ENCODE results near the gene C19orf73.

C19orf73 gene

GRCh38 chr19:49073514-49074378 is 45.2 kb downstream of the C19orf73 start:
- Histone ChIP-seq H4K20me1 (ENCODE audit: insufficient read depth) (no peaks in the 10 kb centered on the region), H3K79me2 (ENCODE audit: insufficient read depth, low read depth) (no peaks in the 10 kb centered on the region), H3K27me3 (ENCODE audit: insufficient read depth, low read depth) (peaks cover 38% of the 10 kb centered on the region), H2AFZ (ENCODE audit: low read depth) (no peak overlapping the region), H3K4me1 (ENCODE audit: low read depth, poor library complexity, severe bottlenecking) (no peaks in the 10 kb centered on the region), H3K27ac (no peak overlapping the region), H3K36me3 (ENCODE audit: insufficient read depth) (no peaks in the 10 kb centered on the region), H3K9ac (no peak overlapping the region), H3K4me2 (no peak overlapping the region), H3K4me3 (IDR thresholded peaks at IDR 0.05; ENCODE audit: insufficient read depth, low read depth, low read length) (no peak overlapping the region)
- TF ChIP-seq CTCF (conservative IDR thresholded peaks at IDR 0.05; ENCODE audit: low read depth, low read length): no peak

GRCh38 chr19:49071860-49072547 is 46.9 kb downstream of the C19orf73 start:
- Histone ChIP-seq H3K27me3 (ENCODE audit: insufficient read depth, low read depth) (peaks cover 55% of the 10 kb centered on the region), H2AFZ (ENCODE audit: low read depth) (no peak overlapping the region), H3K27ac (no peak overlapping the region), H3K4me2 (no peak overlapping the region), H3K36me3 (ENCODE audit: insufficient read depth) (no peaks in the 10 kb centered on the region), H4K20me1 (ENCODE audit: insufficient read depth) (no peaks in the 10 kb centered on the region), H3K79me2 (ENCODE audit: insufficient read depth, low read depth) (no peaks in the 10 kb centered on the region), H3K4me1 (ENCODE audit: low read depth, poor library complexity, severe bottlenecking) (no peaks in the 10 kb centered on the region), H3K9ac (no peak overlapping the region), H3K4me3 (IDR thresholded peaks at IDR 0.05; ENCODE audit: insufficient read depth, low read depth, low read length) (no peak overlapping the region)
- no peak for TF ChIP-seq CTCF (conservative IDR thresholded peaks at IDR 0.05; ENCODE audit: low read depth, low read length)

DNA sequence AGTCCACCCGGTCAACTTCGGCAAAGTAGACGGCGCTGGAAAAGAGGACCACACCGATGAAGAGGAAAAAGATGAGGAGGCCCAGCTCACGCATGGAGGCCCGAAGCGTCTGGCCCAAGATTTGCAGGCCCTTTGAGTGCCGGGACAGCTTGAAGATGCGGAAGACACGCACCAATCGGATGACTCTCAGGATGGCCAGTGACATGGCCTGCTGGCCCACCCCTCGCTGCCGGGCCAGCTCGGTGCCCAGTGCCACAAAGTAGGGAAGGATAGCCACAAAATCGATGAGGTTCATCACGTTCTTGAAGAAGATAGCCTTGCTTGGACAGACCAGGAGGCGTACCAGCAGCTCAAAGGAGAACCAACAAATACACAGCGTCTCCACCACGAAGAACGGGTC is 48.5 kb downstream of the C19orf73 start:
- H3K4me3 ChIP-seq (IDR thresholded peaks at IDR 0.05; ENCODE audit: insufficient read depth, low read depth, low read length): no peak overlapping the region
- H2AFZ ChIP-seq (ENCODE audit: low read depth): no peak overlapping the region
- no peaks in the 10 kb centered on the region for H3K79me2 ChIP-seq (ENCODE audit: insufficient read depth, low read depth)
- no peak overlapping the region for H3K9ac ChIP-seq
- H3K36me3 ChIP-seq (ENCODE audit: insufficient read depth): no peaks in the 10 kb centered on the region
- no peak for TF ChIP-seq CTCF (conservative IDR thresholded peaks at IDR 0.05; ENCODE audit: low read depth, low read length)
- no peak overlapping the region for H3K4me2 ChIP-seq
- peaks cover 69% of the 10 kb centered on the region for H3K27me3 ChIP-seq (ENCODE audit: insufficient read depth, low read depth)
- no peak overlapping the region for H3K27ac ChIP-seq
- H3K4me1 ChIP-seq (ENCODE audit: low read depth, poor library complexity, severe bottlenecking): no peaks in the 10 kb centered on the region
- H4K20me1 ChIP-seq (ENCODE audit: insufficient read depth): no peaks in the 10 kb centered on the region

GRCh38 chr19:49069026-49069425 is 49.9 kb downstream of the C19orf73 start:
- Histone ChIP-seq H3K27me3 (ENCODE audit: insufficient read depth, low read depth) (peaks cover 79% of the 10 kb centered on the region), H2AFZ (ENCODE audit: low read depth) (no peak overlapping the region), H3K36me3 (ENCODE audit: insufficient read depth) (no peaks in the 10 kb centered on the region), H3K4me3 (IDR thresholded peaks at IDR 0.05; ENCODE audit: insufficient read depth, low read depth, low read length) (no peak overlapping the region), H3K79me2 (ENCODE audit: insufficient read depth, low read depth) (no peaks in the 10 kb centered on the region), H3K27ac (no peak overlapping the region), H3K4me2 (no peak overlapping the region), H3K4me1 (ENCODE audit: low read depth, poor library complexity, severe bottlenecking) (no peaks in the 10 kb centered on the region), H4K20me1 (ENCODE audit: insufficient read depth) (no peaks in the 10 kb centered on the region), H3K9ac (no peak overlapping the region)
- no peak for TF ChIP-seq CTCF (conservative IDR thresholded peaks at IDR 0.05; ENCODE audit: low read depth, low read length)
